Lung microvascular endothelial cell (primary cell): ENCODE results near the gene ARFGAP3. TPM values are rescaled to one million over a fixed set of nuclear protein-coding genes. Genes with fewer than 3 reads are reported as not detected.

Experiments
- DNase-seq, 2 donors: peaks; one replicate each; pipeline versions ENCODE4 v3.0.0 to v3.0.0-alpha.2; 2010; ENCODE audit warnings: low read depth in 2 of 2
- total RNA-seq: library from RNA; depleted of rRNA; stranded (reverse); fragments of >200 nt; gene quantifications from 2 replicates; pipeline ENCODE4 v1.2.1, GENCODE V29; 2014

ARFGAP3 gene
- total RNA-seq, 1 donor from 2014 or later: 55.2 TPM

GRCh38 chr22:42863349-42863961 lies 6.4 kb upstream of the ARFGAP3 start:
- peak in 1 of 2 donors; percentile 65 for DNase-seq

DNA sequence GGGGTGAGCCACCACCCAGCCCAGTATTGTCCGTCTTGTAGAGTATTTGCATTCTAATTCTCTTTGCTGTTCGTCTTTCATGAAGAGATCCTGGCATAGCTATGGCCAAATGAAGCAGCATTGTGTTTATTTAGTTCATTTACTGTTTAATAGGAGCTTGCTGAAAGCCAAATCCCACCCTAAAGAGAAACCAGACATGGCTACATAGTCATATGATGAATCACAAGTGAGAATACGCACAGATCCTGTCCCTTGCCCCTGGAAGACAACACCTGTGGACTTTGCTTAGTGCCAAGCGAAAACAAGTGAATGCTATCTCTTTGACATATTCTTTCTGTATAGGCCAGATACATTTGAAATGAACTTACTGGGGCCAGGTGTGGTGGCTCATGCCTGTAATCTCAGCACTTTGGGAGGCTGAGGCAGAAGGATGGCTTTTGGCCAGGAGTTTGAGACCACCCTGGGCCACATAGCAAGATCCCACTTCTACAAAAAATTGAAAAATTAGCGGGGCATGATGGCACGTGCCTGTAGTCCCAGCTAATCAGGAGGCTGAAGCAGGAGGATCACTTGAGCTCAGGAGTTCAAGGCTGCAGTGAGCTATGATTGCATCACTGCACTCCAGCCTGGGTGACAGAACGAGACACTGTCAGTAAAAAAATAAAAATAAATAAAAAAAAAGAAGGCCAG lies 5.1 kb upstream of the ARFGAP3 start:
- DNase-seq: peak in 1 of 2 donors; percentile 53

DNA sequence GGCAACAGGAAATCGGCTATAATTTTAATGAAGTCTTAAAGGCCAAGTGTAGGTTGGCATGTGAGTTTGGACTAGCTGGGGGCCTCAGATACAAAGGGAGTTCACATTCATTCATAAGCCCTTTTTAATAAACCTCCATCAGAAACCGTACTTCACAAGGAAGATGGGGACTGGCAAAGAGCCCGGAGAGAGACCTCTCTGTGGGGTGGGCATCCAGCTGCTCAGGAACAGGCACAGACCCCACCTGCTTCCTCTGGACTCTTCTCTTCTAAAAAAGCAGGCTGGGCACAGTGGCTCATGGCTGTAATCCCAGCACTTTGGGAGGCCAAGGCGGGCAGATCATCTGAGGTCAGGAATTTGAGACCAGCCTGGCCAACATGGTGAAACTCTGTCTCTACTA lies 3.9 kb upstream of the ARFGAP3 start:
- DNase-seq: no peak

GRCh38 chr22:42857845-42858481 lies 890 bp upstream of the ARFGAP3 start:
- peak in 1 of 2 donors; percentile 59 for DNase-seq

- peak; percentile 51 to 88 for DNase-seq
Observed at GRCh38 chr22:42856179-42856864, 751 bp downstream of the ARFGAP3 start.

- no peak for DNase-seq
Observed at GRCh38 chr22:42855721-42856120, 1.4 kb downstream of the ARFGAP3 start.

DNA sequence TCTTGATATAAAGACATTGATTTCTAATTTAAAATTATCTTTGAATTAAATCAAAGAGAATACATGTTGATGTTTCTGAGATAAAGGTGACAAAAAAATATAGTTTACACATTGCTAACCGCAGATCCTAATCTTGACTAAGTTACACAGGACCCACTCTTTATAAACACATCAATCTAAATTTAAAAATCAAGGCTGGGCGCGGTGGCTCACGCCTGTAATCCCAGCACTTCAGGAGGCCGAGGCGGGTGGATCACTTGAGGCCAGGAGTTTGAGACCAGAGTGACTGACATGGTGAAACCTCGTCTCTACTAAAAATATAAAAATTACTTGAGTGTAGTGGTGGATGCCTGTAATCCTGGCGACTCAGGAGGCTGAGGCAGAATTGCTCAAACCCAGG lies 1.9 kb downstream of the ARFGAP3 start:
- DNase-seq: no peak

DNA sequence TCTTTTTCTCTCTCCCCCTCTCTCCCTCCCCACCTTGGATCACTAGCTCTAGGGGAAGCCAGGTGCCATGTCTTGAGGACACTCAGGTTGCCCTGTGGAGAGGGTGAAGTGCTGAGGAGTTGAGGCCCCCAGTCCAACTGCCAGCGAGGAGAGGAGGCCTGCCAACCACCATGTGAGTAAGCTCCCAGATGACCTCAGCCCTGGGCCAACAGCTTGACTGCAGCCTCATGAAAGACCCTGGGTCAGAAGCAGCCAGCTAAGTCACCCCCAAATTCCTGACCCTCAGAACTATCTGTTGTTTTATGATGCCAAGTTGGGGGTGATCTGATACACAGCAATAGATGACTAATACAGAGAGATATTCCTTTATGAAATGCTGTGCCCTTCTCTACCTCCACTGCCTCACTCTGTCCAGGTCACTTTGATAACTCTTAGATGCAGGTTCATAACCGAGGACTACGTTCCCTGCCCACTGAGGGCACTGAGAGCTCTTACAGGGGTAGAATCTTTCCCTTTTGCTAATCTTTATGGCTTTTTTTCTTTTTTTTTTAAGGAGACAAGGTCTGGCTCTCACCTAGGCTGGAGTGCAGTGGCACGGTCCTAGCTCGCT lies 8.0 kb downstream of the ARFGAP3 start:
- no peak for DNase-seq

GRCh38 chr22:42847110-42847509 lies 10.0 kb downstream of the ARFGAP3 start:
- DNase-seq: no peak

DNA sequence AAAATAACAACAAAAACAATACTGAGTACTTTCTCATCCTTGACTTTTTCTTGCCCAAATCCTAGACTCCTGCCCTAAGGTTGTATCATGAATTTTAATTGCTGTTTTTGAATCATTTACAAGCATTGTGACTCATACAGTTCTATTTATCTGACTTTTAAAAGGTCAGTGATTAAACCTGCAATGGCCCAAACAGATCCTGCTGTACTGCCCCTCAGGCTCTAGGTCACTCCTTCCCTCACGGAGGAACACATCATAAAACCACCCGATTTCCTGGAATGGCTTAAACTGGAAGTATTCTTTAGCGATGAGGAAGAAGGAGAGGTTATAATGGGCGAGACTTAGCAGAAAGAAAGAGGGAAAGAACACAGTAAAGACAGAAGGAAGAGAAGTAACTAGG lies 12.3 kb downstream of the ARFGAP3 start:
- peak in 1 of 2 donors; percentile 51 for DNase-seq

- peak in 1 of 2 donors; percentile 37 for DNase-seq
Observed at GRCh38 chr22:42842658-42843370, 14.3 kb downstream of the ARFGAP3 start.

DNA sequence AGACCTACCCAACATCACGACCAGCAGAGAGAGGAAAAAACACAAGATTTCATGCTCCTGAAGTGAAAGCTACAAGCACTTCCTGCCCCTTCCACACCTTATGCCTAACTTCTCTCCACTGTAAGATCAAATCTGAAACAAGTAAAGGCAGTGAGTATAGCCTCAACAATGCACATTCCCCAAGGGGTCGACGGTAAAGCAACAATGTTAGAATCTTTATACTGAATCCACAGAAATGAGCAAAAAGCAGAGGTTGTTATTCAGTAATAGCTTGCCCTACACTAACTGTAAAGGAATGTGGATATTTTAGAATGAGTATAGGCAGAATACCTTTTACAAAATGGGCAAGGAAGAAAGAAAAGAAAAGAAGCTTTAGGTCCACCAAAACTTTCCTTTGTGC lies 15.6 kb downstream of the ARFGAP3 start:
- DNase-seq: no peak

DNA sequence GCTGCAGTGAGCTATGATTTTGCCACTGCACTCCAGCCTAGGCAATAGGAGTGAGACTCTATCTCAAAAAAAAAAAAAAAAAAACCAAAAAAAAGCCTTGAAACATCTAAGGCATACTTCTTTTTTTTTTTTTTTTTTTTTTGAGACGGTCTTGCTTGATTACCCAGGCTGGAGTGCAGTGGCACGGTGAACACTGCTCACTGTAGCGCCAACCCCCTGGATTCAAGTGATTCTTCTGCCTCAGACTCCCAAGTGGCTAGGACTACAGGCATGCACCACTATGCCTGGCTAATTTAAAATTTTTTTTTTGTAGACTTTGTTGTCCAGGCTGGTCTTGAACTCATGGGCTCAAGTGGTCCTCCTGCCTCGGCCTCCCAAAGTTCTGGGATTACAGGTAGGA lies 19.5 kb downstream of the ARFGAP3 start:
- DNase-seq: no peak

DNA sequence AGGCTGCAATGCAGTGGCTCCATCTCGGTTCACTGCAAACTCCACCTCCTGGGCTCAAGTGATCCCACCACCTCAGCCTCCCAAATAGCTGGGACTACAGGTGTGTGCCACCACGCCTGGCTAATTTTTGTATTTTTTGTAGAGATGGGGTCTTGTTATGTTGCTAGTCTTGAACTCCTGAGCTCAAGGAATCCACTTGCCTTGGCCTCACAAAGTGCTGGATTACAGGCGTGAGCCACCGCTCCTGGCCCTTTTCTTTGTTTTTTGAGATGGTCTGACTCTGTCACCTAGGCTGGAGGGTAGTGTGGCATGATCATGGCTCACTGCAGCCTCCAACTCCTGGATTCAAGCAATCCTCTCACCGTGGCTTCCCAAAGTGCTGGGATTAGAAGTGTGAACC lies 21.0 kb downstream of the ARFGAP3 start:
- no peak for DNase-seq

GRCh38 chr22:42834177-42834949 lies 22.7 kb downstream of the ARFGAP3 start:
- DNase-seq: no peak

- DNase-seq: no peak
Observed at GRCh38 chr22:42833104-42833503, 24.0 kb downstream of the ARFGAP3 start.

- no peak for DNase-seq
Observed at GRCh38 chr22:42831712-42832111, 25.4 kb downstream of the ARFGAP3 start.

- no peak for DNase-seq
Observed at GRCh38 chr22:42830161-42830560, 26.9 kb downstream of the ARFGAP3 start.

- DNase-seq: no peak
Observed at GRCh38 chr22:42829302-42829701, 27.8 kb downstream of the ARFGAP3 start.

DNA sequence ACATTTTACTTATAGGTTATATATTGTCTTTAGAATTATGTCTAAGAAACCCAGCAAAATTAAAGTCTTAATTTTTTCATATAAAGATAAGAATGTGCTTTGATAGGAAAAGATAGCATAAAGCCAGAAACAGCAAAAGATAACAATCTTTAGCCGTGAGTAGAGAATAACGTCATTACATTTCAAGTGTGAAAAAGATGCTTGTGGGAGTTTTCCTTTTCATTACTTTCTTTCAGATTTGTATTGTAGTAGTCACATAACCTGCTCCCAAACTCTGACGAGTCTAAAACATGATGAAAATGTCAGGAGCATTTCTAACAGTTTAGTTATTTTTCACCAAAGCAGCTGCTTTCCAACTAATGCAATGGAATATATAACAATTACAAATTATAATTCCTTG lies 31.3 kb downstream of the ARFGAP3 start:
- no peak for DNase-seq
